GM10847 (cell line): ENCODE data around the gene RBM4.

ENCODE experiments used
- POLR2A ChIP-seq: IDR thresholded peaks from 2 replicates; pipeline ENCODE4 v1.6.1; 2011; ENCODE audit not compliant: insufficient read length; ENCODE audit errors: extremely low read depth

RBM4 gene

DNA sequence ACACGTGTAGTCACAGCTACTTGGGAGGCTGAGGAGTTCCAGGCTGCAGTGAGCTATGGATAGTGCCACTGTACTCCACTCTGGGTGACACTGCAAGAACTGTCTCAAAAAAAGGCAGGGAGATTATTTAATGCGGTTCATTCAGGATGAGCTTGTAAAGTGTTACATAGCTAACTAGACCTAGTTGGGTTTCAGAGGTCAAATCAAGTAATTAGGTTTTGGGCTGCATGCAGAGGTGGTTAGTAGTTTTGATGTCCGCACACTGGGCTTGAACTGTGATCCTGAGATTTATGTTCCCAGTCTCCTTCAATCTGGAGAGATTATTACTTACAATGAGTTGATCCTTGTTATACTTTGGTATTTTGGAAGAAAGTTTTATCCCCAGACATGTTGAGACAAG lies 2.1 kb upstream of the RBM4 start:
- no peak for TF ChIP-seq POLR2A

DNA sequence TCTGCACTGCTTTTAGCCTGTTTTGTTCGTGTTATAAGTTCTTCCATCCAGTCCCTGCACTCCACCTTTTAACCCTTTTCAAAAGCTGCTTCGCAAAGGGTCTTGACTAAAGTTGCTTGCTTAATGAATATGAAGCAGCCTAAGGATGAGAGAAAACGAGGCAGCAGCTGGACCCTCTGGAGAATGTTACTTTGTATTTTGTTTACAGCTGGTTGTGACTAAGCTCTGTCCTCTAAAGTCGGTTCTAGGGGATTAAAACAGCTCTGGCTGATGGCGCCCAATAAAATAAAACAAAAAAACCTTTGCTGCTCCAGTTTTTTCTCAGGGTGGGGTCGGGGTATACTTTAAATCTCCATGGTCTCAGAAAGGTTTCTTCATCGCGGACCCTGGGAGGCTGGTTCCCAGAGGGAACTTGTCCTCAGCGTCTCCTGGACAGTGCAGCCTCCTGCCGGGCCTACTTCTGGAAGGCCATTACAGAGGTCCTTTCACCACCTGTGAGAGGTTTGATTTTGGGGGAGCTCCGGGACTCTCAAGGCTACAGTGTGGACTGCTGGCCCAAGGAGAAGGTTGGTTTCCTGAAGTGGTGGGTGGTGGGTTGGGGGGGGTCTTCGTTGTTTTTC lies 836 bp upstream of the RBM4 start:
- no peak for TF ChIP-seq POLR2A

GRCh38 chr11:66639066-66639813 lies 737 bp downstream of the RBM4 start:
- no peak for TF ChIP-seq POLR2A

GRCh38 chr11:66641834-66642233 lies 3.3 kb downstream of the RBM4 start:
- no peak for TF ChIP-seq POLR2A

GRCh38 chr11:66643745-66644437 lies 5.4 kb downstream of the RBM4 start:
- no peak for TF ChIP-seq POLR2A

DNA sequence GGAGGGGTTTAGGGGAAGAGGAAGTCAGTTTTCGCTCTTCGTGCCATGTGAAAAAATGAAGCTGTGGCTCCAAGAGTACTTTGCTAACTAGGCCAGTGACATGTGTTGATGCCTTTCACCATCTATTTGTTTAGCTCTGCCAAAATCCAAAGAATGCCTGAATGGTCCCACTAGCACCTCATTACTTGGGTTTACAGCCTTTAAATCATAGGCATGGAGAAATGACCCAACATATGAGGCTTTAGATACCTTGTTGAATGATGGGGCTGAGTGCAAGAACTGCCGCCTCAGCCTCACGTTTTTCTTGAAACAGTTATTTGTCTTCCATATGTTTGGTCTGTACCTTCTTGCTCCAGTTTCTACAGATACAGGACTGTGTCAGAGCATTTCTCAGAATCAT lies 8.3 kb downstream of the RBM4 start:
- TF ChIP-seq POLR2A = no peak

DNA sequence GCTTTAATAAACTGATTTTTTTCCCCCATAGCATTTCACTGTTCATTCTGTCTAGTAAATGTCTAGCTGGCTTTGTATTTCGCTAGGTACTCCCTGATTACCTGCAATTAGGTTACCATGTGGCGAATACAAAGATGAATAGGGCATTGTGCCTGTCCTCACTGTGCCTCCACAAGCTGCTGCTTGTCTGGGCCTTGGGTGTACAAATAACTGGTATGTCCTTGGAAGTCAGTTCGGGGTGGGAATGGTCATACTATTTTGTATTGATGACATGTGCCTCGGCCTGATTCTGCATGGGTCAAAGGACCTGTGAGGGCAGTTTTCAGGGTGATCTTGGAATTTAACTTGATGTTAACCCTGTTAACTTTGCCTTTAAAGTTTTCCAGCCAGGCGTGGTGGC lies 11.4 kb downstream of the RBM4 start:
- TF ChIP-seq POLR2A = no peak

- TF ChIP-seq POLR2A = no peak
Measured at GRCh38 chr11:66651016-66651415, 12.5 kb downstream of the RBM4 start.

DNA sequence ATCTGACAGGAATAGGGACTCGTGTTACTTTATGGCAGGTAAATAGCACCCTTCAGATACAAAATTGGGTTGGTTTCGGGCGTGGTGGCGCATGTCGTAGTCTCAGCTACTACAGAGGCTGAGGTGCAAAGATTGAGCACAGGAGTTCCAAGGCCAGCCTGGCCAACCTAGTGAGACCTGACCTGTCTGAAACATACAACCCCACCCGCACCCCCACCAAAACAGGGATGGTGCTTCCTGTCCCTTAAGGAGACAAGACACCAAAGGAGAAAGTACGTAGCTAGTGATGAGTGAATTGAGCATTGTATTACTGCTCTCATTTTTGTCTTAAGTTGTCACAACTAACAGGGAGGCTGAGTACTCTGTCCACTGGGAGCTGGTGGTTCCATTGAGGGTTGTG lies 14.1 kb downstream of the RBM4 start:
- TF ChIP-seq POLR2A = no peak

GRCh38 chr11:66653123-66653522 lies 14.6 kb downstream of the RBM4 start:
- TF ChIP-seq POLR2A = no peak

DNA sequence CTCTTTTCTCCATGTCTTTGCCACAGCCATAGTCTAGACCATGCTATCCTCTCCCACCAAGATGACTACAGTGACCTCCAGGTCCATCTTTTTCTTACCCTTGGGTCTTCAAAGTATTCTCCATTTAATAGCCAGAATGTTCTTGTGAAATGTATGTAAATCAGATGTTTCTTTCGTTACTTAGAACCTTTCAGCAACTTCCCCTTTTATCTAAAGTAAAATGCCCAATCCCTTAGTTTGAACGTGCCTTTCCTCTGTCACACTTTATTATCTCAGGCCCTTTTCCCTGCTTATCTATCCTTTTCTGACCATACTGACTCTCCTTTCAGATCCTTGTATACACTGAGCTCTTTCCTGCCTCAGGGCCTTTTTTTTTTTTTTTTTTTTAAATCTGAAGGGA lies 21.3 kb downstream of the RBM4 start:
- TF ChIP-seq POLR2A = no peak

DNA sequence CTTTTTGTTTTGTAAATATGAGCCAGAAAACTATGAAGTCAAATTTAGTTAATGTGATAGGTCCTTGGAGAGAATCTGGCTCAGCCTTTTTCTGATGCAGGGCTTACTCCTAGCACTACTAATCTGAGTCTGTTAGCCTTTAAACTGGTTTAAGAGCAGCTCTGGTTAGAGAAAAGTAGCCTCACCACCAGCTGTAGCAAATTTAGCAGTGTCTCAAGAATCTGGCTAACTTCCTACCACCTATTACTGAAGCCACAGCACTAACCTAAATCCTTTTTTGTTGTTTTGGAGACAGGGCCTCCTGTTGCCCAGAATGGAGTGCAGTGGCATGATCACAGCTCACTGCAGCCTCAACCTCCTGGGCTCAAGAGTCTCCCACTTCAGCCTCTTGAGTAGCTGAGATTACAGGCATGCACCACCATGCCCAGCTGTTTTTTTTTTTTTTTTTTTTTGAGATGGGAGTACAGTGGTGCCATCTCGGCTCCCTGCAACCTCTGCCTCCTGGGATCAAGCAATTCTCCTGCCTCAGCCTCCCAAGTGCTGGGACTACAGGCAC lies 25.3 kb downstream of the RBM4 start:
- no peak for TF ChIP-seq POLR2A

GRCh38 chr11:66665369-66665768 lies 26.9 kb downstream of the RBM4 start:
- TF ChIP-seq POLR2A = no peak

- TF ChIP-seq POLR2A = no peak
Measured at GRCh38 chr11:66670816-66671215, 32.3 kb downstream of the RBM4 start.

DNA sequence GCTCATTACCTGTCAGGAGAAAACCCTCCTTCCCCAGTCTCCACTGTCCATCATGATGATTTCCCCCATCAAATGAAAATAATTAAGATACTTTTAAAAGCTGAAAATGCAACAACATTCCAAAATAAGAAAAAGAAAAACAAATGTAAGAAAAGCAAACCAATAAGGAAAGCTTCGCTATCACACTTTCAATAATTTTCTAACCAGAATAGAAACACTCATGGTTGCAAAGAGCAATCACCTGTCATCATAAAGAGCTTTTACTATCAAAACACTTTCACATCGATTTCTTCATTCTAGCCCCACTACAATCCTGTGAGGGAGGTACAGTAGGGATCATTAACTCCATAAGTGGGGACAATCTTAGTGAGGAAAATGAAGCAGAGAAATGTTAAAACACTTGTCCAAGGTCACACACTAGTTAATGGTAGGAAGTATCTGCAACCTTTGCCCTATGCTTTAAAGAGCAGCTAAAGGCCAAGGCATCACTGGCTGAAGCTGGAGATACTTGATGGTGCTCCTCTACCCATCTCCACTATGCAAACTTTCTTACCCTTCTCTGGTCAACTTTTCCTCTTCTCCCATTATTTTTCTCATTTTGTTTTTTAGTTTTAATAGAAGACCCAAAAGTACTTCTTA lies 36.6 kb downstream of the RBM4 start:
- no peak for TF ChIP-seq POLR2A

DNA sequence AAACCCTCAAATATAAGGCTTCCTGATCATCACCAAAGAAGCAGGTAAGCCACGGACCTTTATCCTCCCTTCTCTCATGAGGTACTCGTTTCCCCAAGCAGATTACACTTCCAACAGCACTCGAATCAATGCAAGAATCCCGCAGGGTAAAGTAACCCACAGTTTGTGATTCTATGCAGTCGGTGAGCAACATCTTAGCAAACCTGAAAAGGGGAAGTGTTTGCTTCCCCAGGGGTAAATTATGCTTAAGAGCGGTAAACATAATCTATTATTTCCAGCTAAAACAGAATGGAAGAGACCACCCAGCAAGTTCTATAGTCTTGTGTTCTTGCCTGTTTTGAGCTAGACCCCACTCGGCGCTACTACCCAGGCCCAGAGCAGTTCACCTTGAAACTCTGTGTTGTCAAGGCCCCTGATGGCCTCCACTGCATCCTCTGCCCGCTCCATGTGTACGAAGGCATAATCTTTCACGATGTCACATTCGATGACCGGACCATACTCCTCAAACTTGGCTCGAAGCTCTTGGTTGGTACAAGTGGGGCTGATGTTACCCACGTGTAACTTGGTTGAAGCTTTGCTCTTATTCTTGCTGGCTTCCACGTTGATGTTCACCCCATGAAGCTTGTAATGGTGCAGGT lies 37.9 kb downstream of the RBM4 start:
- TF ChIP-seq POLR2A = no peak
